ENCODE results near the gene ANAPC4. TPM values are rescaled to one million over a fixed set of nuclear protein-coding genes. Genes with fewer than 3 reads are reported as not detected.
A peak's percentile ranks its signal among the peaks of the same experiment; 100 is the strongest.

Gene ANAPC4
- total RNA-seq, 2 donors from 2014 or later, result 19.1 to 24.8 TPM

GRCh38 chr4:25437926-25438325 lies 60.9 kb downstream of the ANAPC4 start:
- intact Hi-C loops (cut with DNase I), result loop anchor here (5.0 kb wide), 1 partner anchor 329 kb away; no protein-coding TSS in a partner anchor
- no peaks in the 10 kb centered on the region for H3K27me3 ChIP-seq
- no peak overlapping the region for H3K9ac ChIP-seq (ENCODE audit: low read depth in 2 of 2, low read length in 2 of 2)
- TF ChIP-seq CTCF (IDR thresholded peaks at IDR 0.05), result no peak
- DNase-seq, result no peak
- H3K4me1 ChIP-seq, result no peaks in the 10 kb centered on the region
- no peaks in the 10 kb centered on the region for H3K36me3 ChIP-seq
- no peaks in the 10 kb centered on the region for H3K9me3 ChIP-seq
- no peak overlapping the region for H3K4me3 ChIP-seq
- no peak overlapping the region for H3K27ac ChIP-seq

- Histone ChIP-seq H3K9ac (ENCODE audit: low read depth in 2 of 2, low read length in 2 of 2) (no peak overlapping the region), H3K9me3 (no peaks in the 10 kb centered on the region), H3K4me1 (no peaks in the 10 kb centered on the region), H3K27me3 (no peaks in the 10 kb centered on the region), H3K4me3 (no peak overlapping the region), H3K36me3 (no peaks in the 10 kb centered on the region), H3K27ac (no peak overlapping the region)
- intact Hi-C loops (cut with DNase I), result loop anchor here (5.0 kb wide), 1 partner anchor 327 kb away; no protein-coding TSS in a partner anchor
- DNase-seq, result peak; percentile 74
- TF ChIP-seq CTCF (IDR thresholded peaks at IDR 0.05), result peak; percentile 94
These were observed 62.9 kb downstream of the ANAPC4 start for GRCh38 chr4:25439918-25440477.

GRCh38 chr4:25440478-25441030 lies 63.5 kb downstream of the ANAPC4 start:
- Histone ChIP-seq H3K36me3 (no peaks in the 10 kb centered on the region), H3K27me3 (no peaks in the 10 kb centered on the region), H3K27ac (no peak overlapping the region), H3K4me1 (no peaks in the 10 kb centered on the region), H3K4me3 (no peak overlapping the region), H3K9ac (ENCODE audit: low read depth in 2 of 2, low read length in 2 of 2) (no peak overlapping the region), H3K9me3 (no peaks in the 10 kb centered on the region)
- intact Hi-C loops (cut with DNase I), result no loop called here
- TF ChIP-seq CTCF (IDR thresholded peaks at IDR 0.05), result no peak
- DNase-seq, result no peak

- no peak overlapping the region for H3K27ac ChIP-seq
- H3K9me3 ChIP-seq, result no peaks in the 10 kb centered on the region
- intact Hi-C loops (cut with DNase I), result no loop called here
- TF ChIP-seq CTCF (IDR thresholded peaks at IDR 0.05), result peak; percentile 46
- H3K27me3 ChIP-seq, result no peaks in the 10 kb centered on the region
- DNase-seq, result peak; percentile 59
- H3K4me3 ChIP-seq, result no peak overlapping the region
- H3K4me1 ChIP-seq, result no peaks in the 10 kb centered on the region
- no peaks in the 10 kb centered on the region for H3K36me3 ChIP-seq
- H3K9ac ChIP-seq (ENCODE audit: low read depth in 2 of 2, low read length in 2 of 2), result no peak overlapping the region
These were observed 64.6 kb downstream of the ANAPC4 start for GRCh38 chr4:25441519-25442117.

GRCh38 chr4:25442863-25443307 lies 65.8 kb downstream of the ANAPC4 start:
- no peak overlapping the region for H3K9ac ChIP-seq (ENCODE audit: low read depth in 2 of 2, low read length in 2 of 2)
- DNase-seq, result no peak
- H3K27ac ChIP-seq, result no peak overlapping the region
- H3K27me3 ChIP-seq, result no peaks in the 10 kb centered on the region
- no peaks in the 10 kb centered on the region for H3K36me3 ChIP-seq
- intact Hi-C loops (cut with DNase I), result no loop called here
- no peak for TF ChIP-seq CTCF (IDR thresholded peaks at IDR 0.05)
- H3K4me1 ChIP-seq, result no peaks in the 10 kb centered on the region
- H3K4me3 ChIP-seq, result no peak overlapping the region
- H3K9me3 ChIP-seq, result no peaks in the 10 kb centered on the region
